CD8-positive, alpha-beta memory T cell (primary cell): ENCODE measurements around the gene FLVCR1. TPM values are rescaled to one million over a fixed set of nuclear protein-coding genes. Genes with fewer than 3 reads are reported as not detected.
"Not testable (repeated sequence)": the region's sequence is repeated elsewhere in the genome, so short reads cannot be mapped to it uniquely, and the experiment has no call there.

Experiments used
- CTCF ChIA-PET: fragments of 350-600 bp; sonication (Branson Sonifier 250); formaldehyde crosslinking; loops from one replicate; lab custom pipeline; 2021; ENCODE audit warnings: antibody characterized with exemption; lab: Charles Lee
- POLR2A ChIA-PET: fragments of 350-600 bp; sonication (Branson Sonifier 250); formaldehyde crosslinking; loops from one replicate; lab custom pipeline; 2021; ENCODE audit warnings: antibody characterized with exemption; lab: Charles Lee
- DNase-seq, 5 donors: peaks; one replicate each; pipeline versions ENCODE4 v3.0.0 to v3.0.0-alpha.2; 2020 to 2022; ENCODE audit warnings: mixed read lengths in 1 of 5
- H3K27ac ChIP-seq: one replicate; pipeline ENCODE4 v1.7.0; 2013; ENCODE audit warnings: low read depth, mild to moderate bottlenecking, low read length, moderate library complexity
- H3K27me3 ChIP-seq: 2 replicates; pipeline ENCODE4 v1.7.0; 2013; ENCODE audit warnings: low read length, mild to moderate bottlenecking; ENCODE audit not compliant: insufficient read depth, poor library complexity, severe bottlenecking
- H3K36me3 ChIP-seq: 2 replicates; pipeline ENCODE4 v1.7.0; 2013; ENCODE audit warnings: mild to moderate bottlenecking, low read length, moderate library complexity; ENCODE audit not compliant: insufficient read depth
- H3K4me1 ChIP-seq: 2 replicates; pipeline ENCODE4 v1.7.0; 2013; ENCODE audit warnings: mild to moderate bottlenecking, low read length, moderate library complexity; ENCODE audit not compliant: insufficient read depth
- H3K4me3 ChIP-seq: 2 replicates; pipeline ENCODE4 v1.7.0; 2013; ENCODE audit warnings: mild to moderate bottlenecking, low read length
- H3K9me3 ChIP-seq: 2 replicates; pipeline ENCODE4 v1.7.0; 2013; ENCODE audit warnings: mild to moderate bottlenecking, low read length
- H3K27ac Mint-ChIP-seq, 8 donors: one replicate each; pipeline ENCODE4 v1.8.0; 2020 to 2021; ENCODE audit warnings: mixed read lengths in 8 of 8, mild to moderate bottlenecking in 6 of 8, inconsistent platforms in 3 of 8, moderate library complexity in 3 of 8
- H3K27me3 Mint-ChIP-seq, 2 donors: one replicate each; pipeline ENCODE4 v1.8.0; 2020 to 2021; ENCODE audit warnings: mixed read lengths in 2 of 2, mild to moderate bottlenecking in 1 of 2, moderate library complexity in 1 of 2
- H3K36me3 Mint-ChIP-seq, 3 donors: one replicate each; pipeline ENCODE4 v1.8.0; 2020 to 2021; ENCODE audit warnings: mixed read lengths in 3 of 3, inconsistent platforms in 1 of 3, mild to moderate bottlenecking in 1 of 3
- H3K4me1 Mint-ChIP-seq, 3 donors: one replicate each; pipeline ENCODE4 v1.8.0; 2020 to 2021; ENCODE audit warnings: mixed read lengths in 3 of 3, inconsistent platforms in 1 of 3, mild to moderate bottlenecking in 1 of 3
- H3K4me3 Mint-ChIP-seq, 7 donors: one replicate each; pipeline ENCODE4 v1.8.0; 2020 to 2021; ENCODE audit warnings: mixed read lengths in 7 of 7, mild to moderate bottlenecking in 6 of 7, moderate library complexity in 4 of 7, inconsistent platforms in 2 of 7
- H3K9me3 Mint-ChIP-seq, 5 donors: one replicate each; pipeline ENCODE4 v1.8.0; 2020 to 2022; ENCODE audit warnings: mixed read lengths in 5 of 5, mild to moderate bottlenecking in 3 of 5, moderate library complexity in 2 of 5, inconsistent platforms in 1 of 5
- polyA plus RNA-seq: library from polyadenylated mRNA; unstranded; fragments of 300-500 nt; fragmentation: Illumina TruSeq; gene quantifications from one replicate; pipeline ENCODE4 v1.2.3, GENCODE V29; 2021
- total RNA-seq, 2 experiments: library from RNA; stranded (reverse); gene quantifications; one replicate each; pipeline ENCODE4 v1.2.3, GENCODE V29; 2021

FLVCR1 gene
- total and polyA plus RNA-seq, 3 experiments from 2014 or later: 4.0 to 14.9 (median 11.7) TPM

DNA sequence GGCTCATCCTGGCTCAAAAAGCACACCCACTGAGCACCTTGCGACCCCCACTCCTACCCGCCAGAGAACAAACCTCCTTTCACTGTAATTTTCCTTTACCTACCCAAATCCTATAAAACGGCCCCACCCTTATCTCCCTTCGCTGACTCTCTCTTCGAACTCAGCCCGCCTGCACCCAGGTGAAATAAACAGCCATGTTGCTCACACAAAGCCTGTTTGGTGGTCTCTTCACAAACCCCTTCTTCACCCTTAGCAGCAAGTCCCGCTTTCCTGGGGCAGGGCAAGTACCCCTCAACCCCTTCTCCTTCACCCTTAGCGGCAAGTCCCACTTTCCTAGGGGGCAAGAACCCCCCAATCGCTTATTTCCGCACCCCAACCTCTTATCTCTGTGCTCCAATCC is 52.1 kb downstream of the FLVCR1 start:
- CTCF ChIA-PET, H3K36me3 ChIP-seq, H3K4me3 Mint-ChIP-seq, H3K4me1 ChIP-seq, H3K27ac ChIP-seq, H3K27me3 ChIP-seq, DNase-seq, H3K4me3 ChIP-seq, H3K27ac Mint-ChIP-seq, H3K36me3 Mint-ChIP-seq, H3K9me3 Mint-ChIP-seq, H3K4me1 Mint-ChIP-seq, POLR2A ChIA-PET, H3K9me3 ChIP-seq: not testable (repeated sequence)
- H3K27me3 Mint-ChIP-seq: peaks cover 3 to 10% of the 10 kb centered on the region in 2 donors

DNA sequence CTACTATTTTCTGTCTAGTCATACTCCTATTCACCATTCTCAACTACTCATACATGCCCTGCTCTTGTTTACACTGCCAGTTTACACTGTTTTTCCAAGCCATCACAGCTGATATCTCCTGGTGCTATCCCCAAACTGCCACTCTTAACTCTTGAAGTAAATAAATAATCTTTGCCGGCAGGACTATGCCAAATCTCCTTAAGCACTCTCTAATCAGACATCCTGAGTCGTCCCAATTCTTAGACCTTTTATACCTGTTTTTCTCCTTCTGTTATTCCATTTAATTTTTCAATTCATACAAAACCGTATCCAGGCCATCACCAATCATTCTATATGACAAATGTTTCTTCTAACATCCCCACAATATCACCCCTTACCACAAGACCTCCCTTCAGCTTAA is 55.6 kb downstream of the FLVCR1 start:
- H3K9me3 ChIP-seq, H3K4me1 ChIP-seq, POLR2A ChIA-PET, H3K27ac Mint-ChIP-seq, H3K27ac ChIP-seq, H3K27me3 ChIP-seq, DNase-seq, H3K4me1 Mint-ChIP-seq, H3K9me3 Mint-ChIP-seq, CTCF ChIA-PET, H3K36me3 Mint-ChIP-seq, H3K36me3 ChIP-seq, H3K4me3 ChIP-seq, H3K4me3 Mint-ChIP-seq: not testable (repeated sequence)
- peaks cover 10 to 18% of the 10 kb centered on the region in 2 donors for H3K27me3 Mint-ChIP-seq

DNA sequence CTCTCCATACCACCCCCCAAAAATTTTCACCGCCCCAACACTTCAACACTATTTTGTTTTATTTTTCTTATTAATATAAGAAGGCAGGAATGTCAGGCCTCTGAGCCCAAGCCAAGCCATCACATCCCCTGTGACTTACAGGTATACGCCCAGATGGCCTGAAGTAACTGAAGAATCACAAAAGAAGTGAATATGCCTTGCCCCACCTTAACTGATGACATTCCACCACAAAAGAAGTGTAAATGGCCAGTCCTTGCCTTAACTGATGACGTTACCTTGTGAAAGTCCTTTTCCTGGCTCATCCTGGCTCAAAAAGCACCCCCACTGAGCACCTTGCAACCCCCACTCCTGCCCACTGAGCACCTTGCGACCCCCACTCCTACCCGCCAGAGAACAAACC is 56.0 kb downstream of the FLVCR1 start:
- peaks cover 10 to 23% of the 10 kb centered on the region in 2 donors for H3K27me3 Mint-ChIP-seq
- H3K4me1 ChIP-seq, POLR2A ChIA-PET, H3K36me3 Mint-ChIP-seq, H3K9me3 Mint-ChIP-seq, H3K4me3 ChIP-seq, H3K9me3 ChIP-seq, H3K4me3 Mint-ChIP-seq, H3K27ac Mint-ChIP-seq, H3K36me3 ChIP-seq, H3K27ac ChIP-seq, H3K4me1 Mint-ChIP-seq, DNase-seq, H3K27me3 ChIP-seq, CTCF ChIA-PET: not testable (repeated sequence)

DNA sequence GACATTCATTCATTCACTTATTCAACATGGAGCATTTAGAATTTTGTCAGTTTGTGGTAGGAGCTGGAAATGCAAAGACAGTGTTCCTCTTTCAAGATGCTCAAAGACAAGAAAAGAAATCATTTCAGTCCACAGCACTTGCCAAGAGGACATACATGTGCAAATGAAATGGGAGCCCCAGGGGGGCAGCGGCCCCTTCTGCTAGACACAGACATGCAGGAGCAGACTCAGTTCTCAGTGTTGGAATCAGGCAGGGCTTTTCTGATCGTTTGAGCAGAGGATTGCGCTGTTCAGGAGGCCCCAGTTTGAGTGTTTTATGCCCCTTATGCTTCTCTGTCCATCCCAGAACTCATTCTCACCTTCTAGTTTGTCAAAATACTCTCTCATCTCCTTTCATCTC is 56.7 kb downstream of the FLVCR1 start:
- H3K9me3 ChIP-seq: no peaks in the 10 kb centered on the region
- no peak for DNase-seq
- no peaks in the 10 kb centered on the region for H3K36me3 ChIP-seq
- Mint-ChIP-seq H3K27ac (no peak overlapping the region), H3K27me3 (peaks cover 10 to 26% of the 10 kb centered on the region in 2 donors), H3K4me3 (no peak overlapping the region), H3K9me3 (no peaks in the 10 kb centered on the region), H3K36me3 (no peaks in the 10 kb centered on the region), H3K4me1 (peaks cover 0 to 4% (median 0%) of the 10 kb centered on the region in 3 donors)
- POLR2A ChIA-PET: no interaction called here
- CTCF ChIA-PET: no interaction called here
- H3K27me3 ChIP-seq: no peaks in the 10 kb centered on the region
- no peak overlapping the region for H3K27ac ChIP-seq
- no peaks in the 10 kb centered on the region for H3K4me1 ChIP-seq
- H3K4me3 ChIP-seq: no peak overlapping the region

DNA sequence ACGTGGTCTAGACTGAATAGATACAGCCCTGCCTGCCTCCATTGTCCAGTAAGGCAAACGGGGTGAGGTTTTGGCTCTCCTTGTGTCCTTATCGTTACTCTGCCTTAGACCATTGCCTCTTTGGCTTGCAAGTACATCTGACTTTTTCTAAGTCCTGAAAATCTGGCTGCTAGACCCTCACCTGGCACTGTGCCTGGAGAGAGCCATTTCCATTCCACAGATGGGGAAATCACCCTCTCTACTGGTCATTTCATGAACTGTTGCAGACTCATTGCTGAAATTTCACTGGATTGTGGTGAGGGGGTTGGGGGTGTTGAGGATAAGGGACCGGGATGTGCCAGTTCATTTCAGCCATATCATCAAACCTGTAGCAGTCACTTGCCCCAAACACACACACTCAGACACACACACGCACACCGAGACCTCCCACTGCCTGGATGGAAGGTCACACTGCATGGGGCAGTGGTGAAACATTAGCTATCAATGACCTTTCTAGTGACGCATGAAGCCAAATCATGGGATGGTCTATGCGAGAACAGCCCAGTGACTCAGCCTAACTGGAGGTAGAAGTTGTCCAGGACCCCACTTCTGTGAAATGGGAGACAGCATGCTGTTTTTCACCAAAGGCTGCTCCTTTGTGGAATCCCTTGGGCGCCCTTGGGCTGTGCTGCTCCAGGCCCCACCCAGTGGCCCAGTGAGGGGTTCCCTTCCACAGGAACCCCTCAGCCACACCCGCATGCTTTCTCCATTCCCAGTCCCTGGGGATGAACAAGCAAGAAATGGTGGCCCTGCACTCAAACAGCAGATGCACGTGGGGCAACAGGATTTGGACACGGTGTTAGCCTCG is 57.4 kb downstream of the FLVCR1 start:
- H3K4me1 ChIP-seq: no peaks in the 10 kb centered on the region

DNA sequence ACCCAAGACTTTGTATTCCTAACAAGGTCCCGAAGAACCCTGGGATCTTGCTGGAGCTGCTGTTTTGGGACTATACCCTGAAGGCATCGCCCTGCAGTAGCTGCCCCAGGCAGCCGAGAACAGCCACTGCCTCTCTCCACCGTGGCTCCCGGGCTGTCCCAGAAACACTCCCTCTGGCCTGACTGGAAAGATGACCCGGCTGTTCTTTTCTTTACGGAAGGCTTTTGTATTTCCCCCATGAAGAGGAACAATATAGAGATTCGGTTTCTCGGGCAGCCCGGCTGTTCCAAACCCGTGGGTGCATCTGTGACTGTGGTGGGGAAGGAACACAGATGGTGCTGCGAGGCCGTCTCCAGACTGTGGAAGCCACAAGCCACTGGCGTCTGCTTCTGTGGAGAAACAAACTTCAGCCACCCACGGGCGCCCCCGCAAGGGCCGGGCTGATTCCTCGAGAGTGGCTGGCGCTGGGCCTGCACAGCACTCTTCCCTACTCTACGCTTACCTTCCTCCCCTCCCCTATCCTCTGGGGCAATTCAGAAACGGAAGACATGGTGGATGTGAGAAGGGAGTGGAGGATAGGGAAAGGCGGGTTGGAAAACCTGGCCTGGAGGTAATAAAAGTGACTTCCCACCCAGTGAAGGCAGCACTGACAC is 58.5 kb downstream of the FLVCR1 start:
- H3K27ac ChIP-seq: no peak overlapping the region
- no peaks in the 10 kb centered on the region for H3K4me1 ChIP-seq
- CTCF ChIA-PET: no interaction called here

More for the DNA sequence above, 57.4 kb downstream of the FLVCR1 start:
- ChIA-PET POLR2A (no interaction called here), CTCF (no interaction called here)
- peaks cover 10 to 26% of the 10 kb centered on the region in 2 donors for H3K27me3 Mint-ChIP-seq
- no peaks in the 10 kb centered on the region for H3K27me3 ChIP-seq
- no peak overlapping the region for H3K4me3 ChIP-seq
- H3K9me3 ChIP-seq: no peaks in the 10 kb centered on the region
- no peak overlapping the region for H3K27ac Mint-ChIP-seq
- no peaks in the 10 kb centered on the region for H3K36me3 Mint-ChIP-seq
- no peaks in the 10 kb centered on the region for H3K9me3 Mint-ChIP-seq
- no peak overlapping the region for H3K27ac ChIP-seq
- H3K36me3 ChIP-seq: no peaks in the 10 kb centered on the region
- no peak for DNase-seq
- H3K4me1 Mint-ChIP-seq: peaks cover 0 to 4% (median 0%) of the 10 kb centered on the region in 3 donors
- no peak overlapping the region for H3K4me3 Mint-ChIP-seq

DNA sequence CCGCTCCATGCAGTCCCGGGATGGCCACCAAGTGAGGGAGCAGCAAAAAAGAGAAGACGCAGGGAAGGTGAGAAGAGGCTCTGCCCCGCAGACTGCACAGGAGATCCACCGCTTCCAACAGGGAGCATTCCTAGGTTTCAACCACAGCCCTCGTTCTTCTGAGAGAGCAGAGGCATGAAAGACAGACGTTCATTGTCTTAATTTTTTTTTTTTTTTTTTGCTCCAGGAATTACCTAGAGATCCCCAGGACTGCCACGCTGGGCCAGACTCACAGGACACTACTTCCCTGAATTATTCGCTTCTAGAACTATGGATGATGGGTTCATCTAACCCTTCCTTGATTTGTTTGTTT is 59.0 kb downstream of the FLVCR1 start:
- ChIA-PET POLR2A (no interaction called here), CTCF (no interaction called here)
- Histone ChIP-seq H3K27ac (no peak overlapping the region), H3K27me3 (no peaks in the 10 kb centered on the region), H3K36me3 (no peaks in the 10 kb centered on the region), H3K4me1 (no peaks in the 10 kb centered on the region), H3K4me3 (no peak overlapping the region), H3K9me3 (no peaks in the 10 kb centered on the region)
- Mint-ChIP-seq H3K27ac (peak overlapping the region in 2 of 8 donors; percentile 52 to 78), H3K4me1 (peaks cover 0 to 4% (median 0%) of the 10 kb centered on the region in 3 donors), H3K27me3 (peaks cover 9 to 31% of the 10 kb centered on the region in 2 donors), H3K9me3 (no peaks in the 10 kb centered on the region), H3K36me3 (no peaks in the 10 kb centered on the region), H3K4me3 (no peak overlapping the region)
- no peak for DNase-seq

More for the DNA sequence above, 58.5 kb downstream of the FLVCR1 start:
- Mint-ChIP-seq H3K27ac (peak overlapping the region in 2 of 8 donors; percentile 52 to 78), H3K9me3 (no peaks in the 10 kb centered on the region), H3K27me3 (peaks cover 10 to 31% of the 10 kb centered on the region in 2 donors), H3K36me3 (no peaks in the 10 kb centered on the region), H3K4me1 (peaks cover 0 to 4% (median 0%) of the 10 kb centered on the region in 3 donors), H3K4me3 (no peak overlapping the region)
- POLR2A ChIA-PET: no interaction called here
- H3K36me3 ChIP-seq: no peaks in the 10 kb centered on the region
- H3K4me3 ChIP-seq: no peak overlapping the region
- H3K9me3 ChIP-seq: no peaks in the 10 kb centered on the region
- no peaks in the 10 kb centered on the region for H3K27me3 ChIP-seq
- DNase-seq: no peak

DNA sequence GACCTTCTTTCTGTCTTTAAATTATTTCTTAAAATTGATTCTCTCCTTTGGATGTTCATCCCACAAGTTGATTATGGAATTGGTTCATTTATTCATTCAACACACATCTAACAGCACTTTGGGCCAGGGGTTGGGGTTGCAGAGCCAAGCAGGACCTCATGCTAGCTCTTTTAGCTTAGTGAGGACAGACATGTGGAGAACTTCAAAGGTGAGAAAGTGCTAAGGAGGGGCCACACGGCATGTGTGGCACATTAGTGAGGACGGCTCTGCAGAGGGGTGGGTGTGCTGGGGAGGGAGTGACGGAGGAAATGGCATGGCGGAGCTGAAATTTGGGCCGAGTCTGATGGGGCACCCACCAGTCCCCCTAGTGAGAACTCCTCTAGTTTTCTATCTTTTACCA is 59.8 kb downstream of the FLVCR1 start:
- Mint-ChIP-seq H3K4me1 (peaks cover 0 to 4% (median 0%) of the 10 kb centered on the region in 3 donors), H3K27ac (no peak overlapping the region), H3K4me3 (no peak overlapping the region), H3K9me3 (no peaks in the 10 kb centered on the region), H3K27me3 (peaks cover 9 to 35% of the 10 kb centered on the region in 2 donors), H3K36me3 (no peaks in the 10 kb centered on the region)
- Histone ChIP-seq H3K9me3 (no peaks in the 10 kb centered on the region), H3K36me3 (no peaks in the 10 kb centered on the region), H3K4me3 (no peak overlapping the region), H3K4me1 (no peaks in the 10 kb centered on the region), H3K27ac (no peak overlapping the region), H3K27me3 (no peaks in the 10 kb centered on the region)
- ChIA-PET POLR2A (no interaction called here), CTCF (no interaction called here)
- no peak for DNase-seq
